Nephron progenitor cell (in vitro differentiated cells): Measurements from ENCODE around the gene OR4D9.

Source experiments
- DNase-seq: peaks from one replicate; pipeline ENCODE4 v3.0.0; 2021
- H3K27ac Mint-ChIP-seq: 2 replicates; pipeline ENCODE4 v1.8.0; 2021; ENCODE audit warnings: mild to moderate bottlenecking, moderate library complexity, mixed read lengths
- H3K27me3 Mint-ChIP-seq: 2 replicates; pipeline ENCODE4 v1.8.0; 2021; ENCODE audit warnings: mild to moderate bottlenecking, low read depth, mixed read lengths; ENCODE audit not compliant: poor library complexity
- H3K36me3 Mint-ChIP-seq: 2 replicates; pipeline ENCODE4 v1.8.0; 2021; ENCODE audit warnings: low read depth, mixed read lengths
- H3K4me1 Mint-ChIP-seq: 2 replicates; pipeline ENCODE4 v1.8.0; 2021; ENCODE audit warnings: mixed read lengths
- H3K4me3 Mint-ChIP-seq: 2 replicates; pipeline ENCODE4 v1.8.0; 2021; ENCODE audit warnings: mild to moderate bottlenecking, moderate library complexity, mixed read lengths
- H3K9me3 Mint-ChIP-seq: 2 replicates; pipeline ENCODE4 v1.8.0; 2021; ENCODE audit warnings: mild to moderate bottlenecking, moderate library complexity, mixed read lengths
- CTCF ChIP-seq: fragments of 200-600 bp; sonication (generic); IDR thresholded peaks from 2 replicates; pipeline ENCODE4 v1.5.0; 2021; ENCODE audit warnings: antibody characterized with exemption

Gene OR4D9

GRCh38 chr11:59551659-59552521 is 40.6 kb downstream of the OR4D9 start:
- Mint-ChIP-seq H3K9me3 (no peaks in the 10 kb centered on the region), H3K4me3 (peak overlapping the region; percentile 83), H3K27ac (peak overlapping the region; percentile 88), H3K36me3 (no peaks in the 10 kb centered on the region), H3K4me1 (peaks cover 36% of the 10 kb centered on the region), H3K27me3 (peaks cover 29% of the 10 kb centered on the region)
- peak; percentile 47 for DNase-seq
- TF ChIP-seq CTCF: no peak

GRCh38 chr11:59552844-59553243 is 41.5 kb downstream of the OR4D9 start:
- Mint-ChIP-seq H3K27ac (no peak overlapping the region), H3K4me1 (peaks cover 30% of the 10 kb centered on the region), H3K4me3 (peak overlapping the region; percentile 83), H3K9me3 (no peaks in the 10 kb centered on the region), H3K36me3 (no peaks in the 10 kb centered on the region), H3K27me3 (peaks cover 34% of the 10 kb centered on the region)
- TF ChIP-seq CTCF: no peak
- no peak for DNase-seq

GRCh38 chr11:59553323-59553722 is 42.0 kb downstream of the OR4D9 start:
- H3K27me3 Mint-ChIP-seq: peaks cover 34% of the 10 kb centered on the region
- TF ChIP-seq CTCF: no peak
- peak overlapping the region; percentile 25 for H3K4me3 Mint-ChIP-seq
- H3K4me1 Mint-ChIP-seq: peaks cover 25% of the 10 kb centered on the region
- H3K9me3 Mint-ChIP-seq: no peaks in the 10 kb centered on the region
- H3K27ac Mint-ChIP-seq: no peak overlapping the region
- DNase-seq: no peak
- H3K36me3 Mint-ChIP-seq: no peaks in the 10 kb centered on the region

GRCh38 chr11:59555601-59556114 is 44.3 kb downstream of the OR4D9 start:
- TF ChIP-seq CTCF: no peak
- peaks cover 38% of the 10 kb centered on the region for H3K27me3 Mint-ChIP-seq

DNA sequence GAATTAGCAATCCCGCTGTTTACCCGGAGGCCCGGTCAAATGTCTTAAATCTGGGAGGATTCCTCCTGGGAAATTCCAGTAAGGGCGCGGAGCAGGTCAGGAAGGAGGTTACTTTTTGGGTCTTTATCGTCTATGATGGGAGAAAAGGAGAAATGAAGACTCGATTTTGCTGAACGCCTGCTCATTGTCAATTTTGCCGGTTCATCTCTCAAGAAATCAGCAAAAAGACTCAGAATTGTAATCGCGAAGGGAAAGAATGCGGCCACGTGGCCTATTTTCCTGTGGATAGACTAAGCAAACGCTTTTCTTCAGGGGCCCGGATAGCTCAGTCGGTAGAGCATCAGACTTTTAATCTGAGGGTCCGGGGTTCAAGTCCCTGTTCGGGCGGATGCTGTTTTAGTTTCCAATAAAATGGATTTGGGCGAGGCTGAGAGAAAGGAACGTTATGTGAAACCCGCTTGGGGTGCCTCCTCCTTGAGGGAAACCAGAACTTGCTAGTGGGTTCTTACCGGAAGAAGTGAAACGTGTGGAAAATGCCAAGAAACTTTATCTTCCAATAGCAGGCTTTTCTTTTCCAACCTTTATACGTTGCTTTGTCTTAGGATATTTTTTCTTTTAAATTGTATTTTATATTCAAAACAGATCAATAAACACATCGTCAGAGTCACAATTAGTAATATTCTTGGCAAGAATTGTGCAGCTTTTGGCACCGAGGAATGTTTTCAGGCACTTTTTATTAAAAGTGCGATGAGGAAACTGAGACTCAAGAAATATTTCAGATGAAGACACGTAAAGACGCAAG is 45.0 kb downstream of the OR4D9 start:
- peak overlapping the region; percentile 87 for H3K4me3 Mint-ChIP-seq
- H3K36me3 Mint-ChIP-seq: no peaks in the 10 kb centered on the region
- H3K4me1 Mint-ChIP-seq: peaks cover 23% of the 10 kb centered on the region
- peaks cover 31% of the 10 kb centered on the region for H3K27me3 Mint-ChIP-seq
- H3K9me3 Mint-ChIP-seq: peaks cover 3% of the 10 kb centered on the region
- TF ChIP-seq CTCF: no peak
- peak; percentile 69 for DNase-seq
- peak overlapping the region; percentile 78 for H3K27ac Mint-ChIP-seq

More at GRCh38 chr11:59555601-59556114, 44.3 kb downstream of the OR4D9 start:
- peaks cover 3% of the 10 kb centered on the region for H3K9me3 Mint-ChIP-seq
- peak overlapping the region; percentile 87 for H3K4me3 Mint-ChIP-seq
- DNase-seq: peak; percentile 20
- H3K27ac Mint-ChIP-seq: peak overlapping the region; percentile 78
- H3K36me3 Mint-ChIP-seq: no peaks in the 10 kb centered on the region
- H3K4me1 Mint-ChIP-seq: peaks cover 19% of the 10 kb centered on the region
